Head of caudate nucleus (tissue), 42 donors: Measurements from ENCODE around the gene CCDC170.
A peak's percentile ranks its signal among the peaks of the same experiment; 100 is the strongest.
"Not testable (repeated sequence)": the region's sequence is repeated elsewhere in the genome, so short reads cannot be mapped to it uniquely, and the experiment has no call there.

Source experiments
- DNase-seq, 42 donors: peaks; one replicate each; pipeline versions ENCODE4 v3.0.0 to v3.0.0-alpha.2; 2020 to 2021; ENCODE audit warnings: mixed read lengths in 7 of 42
- intact Hi-C: fragments of 100-400 bp; cut with DNase I; formaldehyde crosslinking; loops from one replicate; pipeline ENCODE4 v1.15.0; 2022

CCDC170 gene

DNA sequence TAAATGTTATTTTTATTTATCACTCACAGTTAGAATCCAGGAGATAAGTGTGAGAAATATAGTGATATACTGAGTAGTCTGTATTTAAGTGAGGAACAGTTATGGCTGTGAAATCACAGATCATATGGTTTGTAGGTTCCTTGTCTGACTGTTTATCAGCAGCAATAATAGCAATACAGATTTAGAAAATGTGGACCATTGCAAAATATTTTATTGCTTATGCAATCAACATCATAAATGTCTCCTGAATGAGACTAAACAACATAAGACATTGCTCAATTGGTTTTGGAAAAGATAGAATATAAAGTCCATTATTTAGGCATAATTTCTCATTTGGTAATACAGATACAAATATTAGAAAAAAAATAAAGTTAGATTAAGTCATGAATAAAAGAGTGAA lies 43.7 kb downstream of the CCDC170 start:
- no peak for DNase-seq
- intact Hi-C loops, result no loop called here

GRCh38 chr6:151539506-151540268 lies 45.9 kb downstream of the CCDC170 start:
- no peak for DNase-seq
- intact Hi-C loops, result no loop called here

DNA sequence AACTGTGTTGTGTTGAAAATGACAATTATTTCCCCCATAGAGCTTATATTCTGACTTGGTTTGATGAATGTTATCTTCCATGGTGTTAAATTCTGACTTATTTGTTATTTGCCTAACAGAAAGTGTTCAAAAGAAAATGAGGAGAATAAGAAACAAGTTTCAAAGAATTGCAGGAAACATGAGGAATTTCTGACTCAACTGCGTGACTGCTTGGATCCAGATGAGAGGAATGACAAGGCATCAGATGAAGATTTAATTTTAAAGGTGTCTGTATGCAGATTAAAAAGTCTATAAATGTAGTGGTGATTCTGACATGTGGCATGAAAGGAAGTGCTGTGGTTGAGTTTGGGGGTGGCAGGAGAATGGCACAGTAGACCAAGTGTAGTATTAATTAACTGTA lies 50.6 kb downstream of the CCDC170 start:
- intact Hi-C loops, result no loop called here
- no peak for DNase-seq

DNA sequence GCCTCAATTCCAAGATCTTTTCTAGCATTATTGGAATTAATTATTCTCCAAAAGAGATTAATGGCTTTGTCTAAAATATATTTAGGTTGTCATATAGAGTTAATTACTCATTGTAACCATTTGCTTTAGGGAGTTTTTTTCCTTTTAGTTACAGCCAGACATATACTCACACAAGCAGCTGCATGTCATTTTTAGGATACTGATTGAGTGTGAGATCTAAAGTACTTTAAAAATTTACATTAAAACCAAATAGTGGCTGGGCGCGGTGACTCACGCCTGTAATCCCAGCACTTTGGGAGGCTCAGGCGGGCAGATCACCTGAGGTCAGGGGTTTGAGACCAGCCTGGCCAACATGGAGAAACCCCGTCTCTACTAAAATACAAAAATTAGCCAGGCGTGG lies 51.1 kb downstream of the CCDC170 start:
- intact Hi-C loops, DNase-seq: not testable (repeated sequence)

DNA sequence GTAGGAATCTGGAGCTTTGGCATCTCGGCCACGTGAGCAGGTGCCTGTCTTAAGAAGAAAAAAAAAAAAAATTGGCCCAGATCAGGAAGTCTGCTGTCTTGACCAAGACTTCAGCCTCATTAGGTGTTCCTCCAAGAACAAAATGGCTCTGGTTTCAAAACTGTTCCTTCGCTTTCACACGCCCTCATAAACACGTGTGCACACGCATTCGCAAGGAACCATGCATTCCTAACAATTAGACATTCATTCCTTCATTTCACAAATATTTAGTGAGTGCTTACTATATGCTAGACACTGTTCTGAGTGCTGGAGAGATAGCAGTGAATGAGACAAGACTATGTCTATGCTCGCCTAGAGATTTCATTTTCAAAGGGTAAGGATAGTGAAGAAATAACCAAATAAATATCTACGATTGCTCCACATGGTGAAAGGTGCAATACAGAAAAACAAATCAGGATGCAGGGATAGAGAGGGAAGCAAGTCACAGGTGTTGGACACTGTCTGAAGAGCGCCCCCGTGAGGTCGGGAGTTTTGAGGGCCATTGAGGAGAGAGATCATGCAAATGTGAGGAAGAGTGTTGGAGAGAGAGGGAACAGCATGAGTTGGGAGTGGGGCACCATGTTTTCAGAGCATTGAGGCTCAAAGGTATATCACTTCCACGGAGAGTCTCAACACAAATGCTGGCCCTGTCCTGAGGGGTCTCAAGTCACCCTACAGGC lies 53.3 kb downstream of the CCDC170 start:
- intact Hi-C loops, result no loop called here
- DNase-seq, result no peak

DNA sequence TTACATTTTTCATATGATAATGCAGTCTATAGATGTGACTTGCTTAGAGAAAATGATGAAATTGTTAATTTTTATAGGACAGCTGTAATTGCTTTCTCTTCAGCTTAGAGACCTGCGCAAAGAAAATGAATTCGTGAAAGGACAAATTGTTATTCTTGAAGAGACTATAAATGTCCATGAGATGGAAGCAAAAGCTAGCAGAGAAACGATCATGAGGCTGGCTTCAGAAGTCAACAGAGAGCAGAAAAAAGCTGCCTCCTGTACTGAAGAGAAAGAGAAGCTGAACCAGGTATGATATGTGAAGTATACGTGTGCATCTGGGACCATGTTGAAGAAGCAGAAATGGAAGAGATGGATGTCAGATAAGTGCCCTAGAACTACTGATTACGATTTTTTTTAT lies 54.4 kb downstream of the CCDC170 start:
- intact Hi-C loops, result no loop called here
- no peak for DNase-seq

DNA sequence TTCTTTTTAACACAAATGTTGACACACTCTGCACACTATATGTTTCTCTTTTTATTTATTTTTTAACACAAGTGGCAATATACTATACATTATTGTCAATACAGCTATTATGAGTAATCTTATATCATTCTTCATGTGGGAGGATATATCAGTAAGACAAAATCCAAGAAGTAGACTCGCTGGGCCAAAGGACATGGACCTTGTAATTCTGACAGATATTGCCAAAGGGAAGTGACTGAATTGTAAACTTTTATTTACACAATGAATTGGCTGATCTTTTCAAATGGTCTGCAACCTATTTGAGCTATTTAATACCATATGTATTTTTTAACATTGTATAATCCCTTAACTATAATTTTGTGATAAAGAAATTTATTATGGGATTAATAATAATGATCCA lies 56.0 kb downstream of the CCDC170 start:
- no peak for DNase-seq
- intact Hi-C loops, result no loop called here

DNA sequence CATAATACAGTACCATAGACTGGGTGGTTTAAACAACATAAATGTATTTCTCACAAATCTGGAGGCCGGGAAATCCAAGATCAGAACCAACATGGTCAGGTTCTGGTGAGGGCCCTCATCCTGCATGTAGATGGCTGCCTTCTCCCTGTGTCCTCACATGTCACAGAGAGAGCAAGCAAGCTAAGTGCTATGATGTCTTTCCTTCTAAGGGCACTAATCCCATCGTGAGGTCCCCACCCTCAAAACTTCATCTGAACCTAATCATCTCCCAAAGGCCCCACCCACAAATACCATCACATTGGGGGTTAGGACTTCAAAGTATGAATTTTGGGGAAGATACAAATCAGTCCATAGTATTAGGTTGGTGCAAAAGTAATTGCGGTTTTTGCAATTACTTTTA lies 56.8 kb downstream of the CCDC170 start:
- intact Hi-C loops, result no loop called here
- DNase-seq, result no peak

- intact Hi-C loops, result no loop called here
- no peak for DNase-seq
These were observed 57.5 kb downstream of the CCDC170 start for GRCh38 chr6:151551223-151551857.

DNA sequence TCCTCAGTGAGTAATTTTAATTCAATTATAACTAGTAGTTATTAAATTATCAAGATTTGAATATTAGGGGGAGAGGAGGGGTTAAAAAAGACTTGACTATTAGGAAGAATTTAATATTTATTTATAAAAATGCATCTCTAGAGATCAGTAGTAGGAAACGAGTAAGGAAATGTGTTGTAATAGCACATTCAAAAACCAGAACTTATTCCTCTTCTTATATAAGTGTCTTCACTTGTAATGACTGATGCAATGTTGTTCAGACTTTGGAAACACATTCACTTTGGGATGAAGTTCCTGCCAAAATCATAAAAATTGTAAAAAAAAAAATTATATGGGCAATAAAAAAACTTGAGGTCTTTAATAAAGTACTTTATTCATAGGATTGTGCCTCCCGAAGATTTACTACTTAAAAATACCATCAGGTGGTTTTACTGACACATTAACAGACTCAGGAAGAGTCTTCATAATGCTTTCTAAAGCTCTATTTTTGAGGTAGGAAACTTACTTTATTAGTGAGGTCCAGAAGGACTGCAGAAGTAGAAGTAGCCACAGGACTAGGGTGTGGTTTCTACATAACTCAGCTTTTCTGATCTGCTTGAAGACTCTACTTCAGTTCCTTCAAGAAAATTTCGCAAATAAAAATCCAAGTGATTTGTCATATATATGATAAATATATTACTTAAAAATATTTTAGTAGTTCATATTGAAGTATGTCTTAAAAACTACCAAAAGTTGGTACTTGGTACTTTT lies 59.8 kb downstream of the CCDC170 start:
- DNase-seq, result no peak
- intact Hi-C loops, result no loop called here

DNA sequence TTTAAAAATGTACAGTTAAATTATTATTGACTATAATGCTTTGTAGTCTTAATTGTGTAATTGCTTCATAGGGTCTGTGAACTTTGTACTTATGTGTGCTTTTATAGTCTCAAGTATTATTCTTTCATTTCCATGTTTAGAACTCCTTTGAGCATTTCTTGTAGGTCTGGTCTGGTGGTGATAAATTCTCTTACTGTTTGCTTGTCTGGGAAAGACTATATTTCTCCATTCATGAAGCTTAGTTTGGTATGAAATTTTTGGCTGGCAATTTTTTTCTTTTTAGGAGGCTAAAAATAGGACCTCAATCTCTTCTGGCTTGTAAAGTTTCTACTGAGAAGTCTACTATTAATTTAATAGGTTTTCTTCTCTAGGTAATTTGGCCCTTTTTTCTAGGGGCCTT lies 67.4 kb downstream of the CCDC170 start:
- DNase-seq, result no peak
- intact Hi-C loops, result no loop called here

DNA sequence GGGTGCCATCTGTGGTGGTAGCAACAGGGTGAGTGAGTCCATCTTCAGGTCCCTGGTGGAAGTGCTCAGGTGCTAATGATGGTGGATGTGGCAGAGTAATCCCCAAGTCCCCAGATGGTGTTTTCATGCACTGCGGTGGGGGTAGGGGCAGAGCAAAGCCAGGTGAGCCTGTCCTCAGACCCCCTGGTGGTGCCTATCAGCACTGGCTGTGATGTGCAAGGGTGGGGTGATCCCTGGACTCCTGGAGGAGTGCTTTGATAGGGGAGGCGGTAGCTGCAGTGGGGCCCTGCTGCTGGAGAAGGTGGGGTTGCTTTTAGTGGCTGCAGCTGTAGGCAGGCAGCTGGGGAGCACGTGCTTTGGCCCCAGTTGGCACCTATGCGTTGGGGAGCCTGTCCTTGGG lies 70.8 kb downstream of the CCDC170 start:
- intact Hi-C loops, result no loop called here
- DNase-seq, result no peak

DNA sequence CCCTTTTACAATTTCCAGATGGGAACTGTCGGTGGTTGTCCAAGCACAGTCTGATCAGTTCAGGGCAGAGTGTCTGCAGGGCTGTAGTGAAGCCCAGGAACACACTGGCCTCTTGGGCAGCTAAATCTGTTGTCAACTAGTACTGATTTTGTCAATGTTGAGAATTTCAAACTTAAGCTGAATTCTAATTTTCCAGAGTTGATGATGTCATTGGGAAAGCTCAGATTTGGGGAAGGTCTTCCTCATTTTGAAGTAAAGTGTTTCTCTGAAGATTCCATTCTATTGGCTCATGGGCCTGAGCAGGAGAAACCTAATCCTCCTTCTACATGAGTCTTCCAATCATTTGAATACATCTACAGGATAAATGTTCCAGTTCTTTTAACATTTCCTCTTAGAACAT lies 72.1 kb downstream of the CCDC170 start:
- no peak for DNase-seq
- intact Hi-C loops, result no loop called here

- DNase-seq, result no peak
- intact Hi-C loops, result no loop called here
These were observed 72.7 kb downstream of the CCDC170 start for GRCh38 chr6:151566557-151566956.

- intact Hi-C loops, result no loop called here
- DNase-seq, result peak in 4 of 42 donors; percentile 4 to 47 (median 12)
These were observed 82.8 kb downstream of the CCDC170 start for GRCh38 chr6:151576633-151577032.

- no peak for DNase-seq
- intact Hi-C loops, result no loop called here
These were observed 83.4 kb downstream of the CCDC170 start for GRCh38 chr6:151577257-151577656.

GRCh38 chr6:151585741-151586140 lies 91.9 kb downstream of the CCDC170 start:
- DNase-seq, result no peak
- intact Hi-C loops, result no loop called here

GRCh38 chr6:151589667-151590066 lies 95.8 kb downstream of the CCDC170 start:
- DNase-seq, result no peak
- intact Hi-C loops, result no loop called here

DNA sequence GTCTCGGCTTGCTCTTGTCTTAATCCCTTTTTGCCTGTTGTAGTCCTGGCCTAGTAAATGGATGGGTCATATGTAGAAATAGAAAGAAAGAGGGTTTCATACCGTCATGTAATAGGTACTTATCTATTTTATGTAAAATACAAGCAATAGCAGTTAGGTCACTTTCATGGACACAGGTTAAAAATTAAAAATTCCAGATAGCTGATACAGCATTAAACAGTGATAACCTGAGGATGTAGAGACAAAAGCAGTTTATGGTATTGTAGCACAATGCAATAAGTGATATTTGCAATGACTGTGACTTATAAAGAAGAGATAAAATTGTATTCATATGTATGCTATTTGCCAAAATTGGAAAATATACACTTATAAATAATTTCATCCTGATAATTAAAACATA lies 96.9 kb downstream of the CCDC170 start:
- intact Hi-C loops, result no loop called here
- no peak for DNase-seq
